Activated B cell treated with CpG ODN at 0.5 μM for 24 hours (primary cell): ENCODE measurements around the gene KAZN. TPM values are rescaled to one million over a fixed set of nuclear protein-coding genes. Genes with fewer than 3 reads are reported as not detected.

Experiments
- ATAC-seq: fragments of 200-7000 bp; cut with Tn5 transposase; one replicate; pipeline ENCODE4 v1.10.0; 2021; ENCODE audit warnings: low read depth, mild to moderate bottlenecking, moderate library complexity
- CTCF ChIA-PET: fragments of 350-600 bp; sonication (Branson Sonifier 250); formaldehyde crosslinking; loops from one replicate; lab custom pipeline; 2021; ENCODE audit warnings: antibody characterized with exemption; lab: Charles Lee
- POLR2A ChIA-PET: fragments of 350-600 bp; sonication (Branson Sonifier 250); formaldehyde crosslinking; loops from one replicate; lab custom pipeline; 2021; ENCODE audit warnings: antibody characterized with exemption; lab: Charles Lee
- DNase-seq: peaks from one replicate; pipeline ENCODE4 v3.0.0; 2022
- H3K27ac Mint-ChIP-seq: one replicate; pipeline ENCODE4 v1.8.0; 2020; ENCODE audit warnings: mixed read lengths
- H3K27me3 Mint-ChIP-seq: one replicate; pipeline ENCODE4 v1.8.0; 2021; ENCODE audit warnings: mixed read lengths
- H3K36me3 Mint-ChIP-seq: one replicate; pipeline ENCODE4 v1.8.0; 2021; ENCODE audit warnings: low read depth, mixed read lengths
- H3K4me1 Mint-ChIP-seq: one replicate; pipeline ENCODE4 v1.8.0; 2021; ENCODE audit warnings: mixed read lengths
- H3K4me3 Mint-ChIP-seq: one replicate; pipeline ENCODE4 v1.8.0; 2020; ENCODE audit warnings: mild to moderate bottlenecking, mixed read lengths
- H3K9me3 Mint-ChIP-seq: one replicate; pipeline ENCODE4 v1.8.0; 2020; ENCODE audit warnings: mixed read lengths
- CTCF ChIP-seq: fragments of 200-600 bp; IDR thresholded peaks from one replicate; pipeline ENCODE4 v1.8.0; 2022; ENCODE audit warnings: antibody characterized with exemption, mild to moderate bottlenecking
- intact Hi-C: fragments of 100-400 bp; cut with micrococcal nuclease; formaldehyde crosslinking; loops from one replicate; pipeline ENCODE4 v1.15.1; 2024
- total RNA-seq: library from RNA; stranded (reverse); gene quantifications from 2 replicates; pipeline ENCODE4 v1.2.3, GENCODE V29; 2022

Gene KAZN
- total RNA-seq, 1 donor from 2014 or later: 0.73 TPM

DNA sequence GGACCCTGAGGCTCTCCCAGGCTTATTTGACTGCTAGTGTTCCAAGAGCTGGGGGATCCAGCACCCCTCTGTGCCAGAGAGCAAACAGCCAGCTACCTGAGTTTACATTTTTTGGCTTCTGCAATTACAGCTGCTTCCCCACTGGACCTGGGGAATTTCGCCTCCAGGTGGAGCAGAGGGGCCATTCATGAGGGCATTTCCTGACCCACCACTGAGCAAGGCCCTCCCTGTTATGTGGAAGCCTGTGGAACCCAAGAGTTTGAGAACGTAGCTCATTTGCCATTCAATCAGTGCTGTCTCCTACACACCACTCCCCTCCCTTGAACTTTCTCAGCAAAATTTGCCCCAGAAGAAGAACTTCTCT is 512.4 kb downstream of the KAZN start:
- no peak for DNase-seq
- no peak for ATAC-seq
- intact Hi-C loops: no loop called here
- ChIA-PET POLR2A (no interaction called here), CTCF (no interaction called here)
- Mint-ChIP-seq H3K9me3 (no peaks in the 10 kb centered on the region), H3K4me3 (no peak overlapping the region), H3K27me3 (peaks cover 13% of the 10 kb centered on the region), H3K36me3 (no peaks in the 10 kb centered on the region), H3K4me1 (no peaks in the 10 kb centered on the region), H3K27ac (no peak overlapping the region)
- TF ChIP-seq CTCF: no peak

DNA sequence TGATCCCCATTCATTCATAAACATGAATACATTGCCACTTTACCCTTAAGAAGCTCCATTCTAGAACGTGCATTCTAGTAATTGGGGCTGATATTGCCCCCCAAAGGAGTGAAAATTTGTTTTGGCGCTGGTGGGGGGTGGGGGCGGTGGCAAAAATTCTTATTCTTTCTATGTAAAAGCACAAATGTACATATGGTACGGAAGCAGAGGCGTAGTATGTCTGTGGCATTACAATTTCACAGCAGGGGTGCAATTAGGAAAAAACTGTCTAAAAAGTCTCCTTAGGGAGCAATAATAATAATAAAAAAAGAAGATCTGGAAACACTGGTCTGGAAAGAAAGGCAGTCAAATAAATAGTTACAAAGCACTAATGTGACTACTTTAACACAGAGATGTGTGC is 514.7 kb downstream of the KAZN start:
- no peaks in the 10 kb centered on the region for H3K36me3 Mint-ChIP-seq
- CTCF ChIA-PET: no interaction called here
- DNase-seq (no peak), ATAC-seq (no peak)
- no peak overlapping the region for H3K4me3 Mint-ChIP-seq
- no peak for TF ChIP-seq CTCF
- H3K9me3 Mint-ChIP-seq: no peaks in the 10 kb centered on the region
- peaks cover 7% of the 10 kb centered on the region for H3K27me3 Mint-ChIP-seq
- no peak overlapping the region for H3K27ac Mint-ChIP-seq
- POLR2A ChIA-PET: no interaction called here
- intact Hi-C loops: no loop called here
- no peaks in the 10 kb centered on the region for H3K4me1 Mint-ChIP-seq

DNA sequence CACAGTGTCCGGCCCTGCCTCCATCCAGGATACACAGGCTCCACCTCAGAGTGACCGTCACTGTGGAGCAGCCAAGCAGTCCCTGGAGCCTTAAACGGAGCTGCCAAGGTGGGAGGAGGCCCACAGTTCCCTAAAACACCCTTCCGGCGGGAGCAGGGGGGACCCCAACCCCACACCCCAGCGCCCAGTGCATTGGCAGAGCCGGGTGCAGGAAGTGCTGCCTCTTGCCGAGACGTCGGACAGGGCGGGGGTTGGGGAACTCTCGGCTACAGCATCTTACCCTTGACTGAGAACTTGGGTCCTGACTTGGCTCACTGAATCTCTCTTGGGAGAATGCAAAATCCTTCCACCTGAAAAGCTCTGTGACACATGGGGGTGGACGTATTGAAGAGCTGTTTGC is 516.4 kb downstream of the KAZN start:
- H3K4me1 Mint-ChIP-seq: no peaks in the 10 kb centered on the region
- no peak for DNase-seq
- POLR2A ChIA-PET: no interaction called here
- H3K36me3 Mint-ChIP-seq: no peaks in the 10 kb centered on the region
- H3K9me3 Mint-ChIP-seq: no peaks in the 10 kb centered on the region
- intact Hi-C loops: no loop called here
- H3K27me3 Mint-ChIP-seq: peaks cover 6% of the 10 kb centered on the region
- ATAC-seq: no peak
- H3K4me3 Mint-ChIP-seq: no peak overlapping the region
- no peak overlapping the region for H3K27ac Mint-ChIP-seq
- CTCF ChIA-PET: no interaction called here
- TF ChIP-seq CTCF: no peak

- ChIA-PET CTCF (interaction anchor here (1.1 kb wide), 1 partner anchor 13 kb away, joined by 3 read pairs; no protein-coding TSS in a partner anchor), POLR2A (no interaction called here)
- ATAC-seq (no peak), DNase-seq (no peak)
- Mint-ChIP-seq H3K4me3 (no peak overlapping the region), H3K4me1 (no peaks in the 10 kb centered on the region), H3K9me3 (no peaks in the 10 kb centered on the region), H3K27me3 (peaks cover 6% of the 10 kb centered on the region), H3K27ac (no peak overlapping the region), H3K36me3 (no peaks in the 10 kb centered on the region)
- intact Hi-C loops: no loop called here
- no peak for TF ChIP-seq CTCF
Observed at GRCh38 chr1:15115542-15116330, 517.3 kb downstream of the KAZN start.

DNA sequence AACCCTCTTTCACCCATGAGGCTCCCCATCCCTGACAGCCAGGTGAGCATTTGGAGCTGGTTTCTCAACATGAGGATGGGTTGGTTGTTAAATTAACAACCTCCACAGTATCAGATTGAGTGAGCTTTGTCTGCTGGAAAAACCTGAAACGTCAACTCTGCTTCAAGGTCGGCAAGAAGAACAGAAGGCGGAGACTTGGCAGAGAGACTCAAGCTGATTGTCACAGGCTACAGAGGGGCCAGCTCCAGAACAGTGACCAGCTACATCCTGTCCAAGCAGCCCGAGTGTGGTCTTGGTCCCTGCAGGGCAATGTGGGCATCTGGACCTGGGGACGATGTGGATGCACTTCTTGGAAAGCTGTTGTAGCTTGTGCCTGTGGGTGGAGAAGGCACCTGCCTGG is 518.5 kb downstream of the KAZN start:
- POLR2A ChIA-PET: no interaction called here
- Mint-ChIP-seq H3K4me1 (no peaks in the 10 kb centered on the region), H3K36me3 (no peaks in the 10 kb centered on the region), H3K27me3 (peaks cover 6% of the 10 kb centered on the region), H3K27ac (no peak overlapping the region), H3K9me3 (no peaks in the 10 kb centered on the region), H3K4me3 (no peak overlapping the region)
- no peak for TF ChIP-seq CTCF
- intact Hi-C loops: no loop called here
- no peak for DNase-seq
- CTCF ChIA-PET: interaction anchor here (1.1 kb wide), 1 partner anchor 12 kb away, joined by 3 read pairs; no protein-coding TSS in a partner anchor
- ATAC-seq: no peak
